Peyer's patch (tissue), 4 donors: ENCODE results near the gene ANAPC4. TPM values are rescaled to one million over a fixed set of nuclear protein-coding genes. Genes with fewer than 3 reads are reported as not detected.

Experiments
- DNase-seq, 3 donors: peaks; one replicate each; pipeline ENCODE4 v3.0.0-alpha.2; 2017 to 2019
- H3K27ac ChIP-seq, 4 donors: fragments of 200-600 bp; sonication (generic); one replicate each; pipeline ENCODE4 v1.5.1; 2016 to 2019
- H3K27me3 ChIP-seq, 2 donors: fragments of 200-600 bp; sonication (generic); one replicate each; pipeline ENCODE4 v1.5.1; 2019
- H3K36me3 ChIP-seq, 3 donors: fragments of 200-600 bp; sonication (generic); one replicate each; pipeline ENCODE4 v1.5.1; 2016 to 2019
- H3K4me1 ChIP-seq, 4 donors: fragments of 200-600 bp; sonication (generic); one replicate each; pipeline ENCODE4 v1.5.1; 2016 to 2019
- H3K4me3 ChIP-seq, 4 donors: fragments of 200-600 bp; sonication (generic); 1 replicate in 3 of 4; 2 replicates in 1 of 4; pipeline ENCODE4 v1.5.1; 2016 to 2019; ENCODE audit warnings: mild to moderate bottlenecking in 1 of 4
- H3K9me3 ChIP-seq, 4 donors: fragments of 200-600 bp; sonication (generic); one replicate each; pipeline ENCODE4 v1.5.1; 2016 to 2019; ENCODE audit warnings: mild to moderate bottlenecking in 1 of 4
- CTCF ChIP-seq, 6 experiments: fragments of 450-650 bp in 4 of 6; fragments of 200-600 bp in 2 of 6; sonication (generic) in 1 of 6; IDR thresholded peaks; one replicate each; pipeline ENCODE4 v1.5.1; 2017 to 2019; ENCODE audit warnings: antibody characterized with exemption in 6 of 6, mild to moderate bottlenecking in 3 of 6, moderate library complexity in 1 of 6
- POLR2A ChIP-seq, 2 donors: fragments of 450-650 bp; IDR thresholded peaks; one replicate each; pipeline ENCODE4 v1.5.1; 2017; ENCODE audit warnings: antibody characterized with exemption in 2 of 2, mild to moderate bottlenecking in 2 of 2, moderate library complexity in 2 of 2
- total RNA-seq, 4 donors: library from RNA; depleted of rRNA; stranded (reverse); fragments of >200 nt; gene quantifications; one replicate each; pipeline ENCODE4 v1.1.0, GENCODE V29; 2016

ANAPC4 gene
- total RNA-seq, 4 donors from 2014 or later: 23.5 to 69.3 (median 39.7) TPM

- H3K4me3 ChIP-seq: no peak overlapping the region
- no peak overlapping the region for H3K27ac ChIP-seq
- TF ChIP-seq CTCF (IDR thresholded peaks at IDR 0.05) (no peak), POLR2A (IDR thresholded peaks at IDR 0.05) (no peak)
- H3K4me1 ChIP-seq: no peaks in the 10 kb centered on the region
- no peaks in the 10 kb centered on the region for H3K27me3 ChIP-seq
- no peaks in the 10 kb centered on the region for H3K9me3 ChIP-seq
- no peak for DNase-seq
- peaks cover 0 to 84% (median 0%) of the 10 kb centered on the region in 3 donors for H3K36me3 ChIP-seq
Observed at GRCh38 chr4:25405453-25405852, 28.4 kb downstream of the ANAPC4 start.

DNA sequence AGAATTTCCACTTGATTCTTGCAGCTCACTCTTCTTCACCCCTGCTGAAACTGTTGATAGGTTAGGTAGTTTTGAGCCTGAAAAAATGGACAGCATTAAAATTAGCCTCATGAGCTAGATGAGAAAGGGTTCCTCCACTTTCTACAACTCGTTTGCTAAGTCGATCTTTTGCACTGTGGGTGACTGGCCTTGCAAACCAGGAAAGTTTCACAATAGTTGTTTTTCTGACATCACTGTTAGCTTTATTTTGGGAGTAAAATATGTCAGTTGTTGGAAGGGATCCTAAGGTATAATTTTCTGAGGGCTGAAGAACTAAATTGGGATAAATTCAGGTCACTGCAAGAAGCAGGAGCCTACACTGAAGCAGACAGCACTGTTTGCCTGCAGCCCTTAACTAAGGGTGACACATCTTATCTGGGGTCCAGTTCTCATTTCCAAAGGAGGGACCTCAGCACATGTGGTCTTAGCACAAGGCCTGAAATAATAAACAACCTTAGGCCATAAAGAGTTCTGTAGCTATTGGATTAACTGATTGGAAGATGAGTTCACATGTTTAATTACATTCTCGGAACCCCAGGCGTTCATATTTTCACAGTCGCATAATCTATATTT is 29.1 kb downstream of the ANAPC4 start:
- Histone ChIP-seq H3K36me3 (peaks cover 0 to 91% (median 0%) of the 10 kb centered on the region in 3 donors), H3K27ac (no peak overlapping the region), H3K4me1 (no peaks in the 10 kb centered on the region), H3K27me3 (no peaks in the 10 kb centered on the region), H3K9me3 (no peaks in the 10 kb centered on the region), H3K4me3 (no peak overlapping the region)
- DNase-seq: no peak
- TF ChIP-seq POLR2A (IDR thresholded peaks at IDR 0.05): no peak
- no peak for TF ChIP-seq CTCF (IDR thresholded peaks at IDR 0.05)

- no peak for TF ChIP-seq POLR2A (IDR thresholded peaks at IDR 0.05)
- TF ChIP-seq CTCF (IDR thresholded peaks at IDR 0.05): no peak
- Histone ChIP-seq H3K27me3 (no peaks in the 10 kb centered on the region), H3K9me3 (no peaks in the 10 kb centered on the region), H3K27ac (no peak overlapping the region), H3K36me3 (peaks cover 0 to 92% (median 0%) of the 10 kb centered on the region in 3 donors), H3K4me3 (no peak overlapping the region), H3K4me1 (no peaks in the 10 kb centered on the region)
- DNase-seq: no peak
Observed at GRCh38 chr4:25410820-25411529, 33.9 kb downstream of the ANAPC4 start.

GRCh38 chr4:25413261-25413660 is 36.2 kb downstream of the ANAPC4 start:
- H3K36me3 ChIP-seq: peaks cover 0 to 91% (median 4%) of the 10 kb centered on the region in 3 donors
- no peak overlapping the region for H3K27ac ChIP-seq
- no peak for TF ChIP-seq CTCF (IDR thresholded peaks at IDR 0.05)
- no peak for TF ChIP-seq POLR2A (IDR thresholded peaks at IDR 0.05)
- DNase-seq: no peak
- H3K4me3 ChIP-seq: no peak overlapping the region
- no peaks in the 10 kb centered on the region for H3K9me3 ChIP-seq
- no peaks in the 10 kb centered on the region for H3K27me3 ChIP-seq
- no peaks in the 10 kb centered on the region for H3K4me1 ChIP-seq

GRCh38 chr4:25417014-25417413 is 40.0 kb downstream of the ANAPC4 start:
- H3K4me1 ChIP-seq: no peaks in the 10 kb centered on the region
- no peak overlapping the region for H3K27ac ChIP-seq
- H3K9me3 ChIP-seq: no peaks in the 10 kb centered on the region
- H3K4me3 ChIP-seq: no peak overlapping the region
- no peak for DNase-seq
- peaks cover 0 to 69% (median 4%) of the 10 kb centered on the region in 3 donors for H3K36me3 ChIP-seq
- H3K27me3 ChIP-seq: no peaks in the 10 kb centered on the region
- TF ChIP-seq CTCF (IDR thresholded peaks at IDR 0.05) (no peak), POLR2A (IDR thresholded peaks at IDR 0.05) (no peak)
